AG04450 (cell line): ENCODE measurements around the gene GDPD2. TPM values are rescaled to one million over a fixed set of nuclear protein-coding genes. Genes with fewer than 3 reads are reported as not detected.

Source experiments
- CTCF ChIA-PET: fragments of 300-600, 350-600 bp; formaldehyde crosslinking; extraction: SDS; loops from one replicate; lab custom pipeline; 2022; ENCODE audit warnings: antibody characterized with exemption, inconsistent platforms; lab: Charles Lee
- POLR2A ChIA-PET: fragments of 350-600 bp; formaldehyde crosslinking; extraction: SDS; loops from one replicate; lab custom pipeline; 2021; ENCODE audit warnings: antibody characterized with exemption, inconsistent platforms; lab: Yijun Ruan, JAX
- DNase-seq: peaks from one replicate; pipeline ENCODE4 v3.0.0-alpha.2; 2011; ENCODE audit warnings: low read depth, low spot score
- H3K27ac ChIP-seq: one replicate; pipeline ENCODE4 v1.5.1; 2012; ENCODE audit warnings: low read depth, low read length, control low read depth
- H3K27me3 ChIP-seq: one replicate; pipeline ENCODE4 v1.6.0; 2012; ENCODE audit warnings: low read length; ENCODE audit not compliant: control insufficient read depth, insufficient read depth
- H3K4me3 ChIP-seq: 2 replicates; pipeline ENCODE4 v1.5.1; 2011; ENCODE audit warnings: mild to moderate bottlenecking, low read depth, low read length, control low read depth
- H3K9me3 ChIP-seq: 2 replicates; pipeline ENCODE4 v1.5.1; 2012; ENCODE audit warnings: low read length; ENCODE audit not compliant: control insufficient read depth, insufficient read depth
- polyA plus RNA-seq: library from polyadenylated mRNA; depleted of rRNA; stranded (reverse); fragments of >200 nt; gene quantifications from 2 replicates; pipeline ENCODE4 v1.2.3, GENCODE V29; 2011
- TF ChIP-seq, protein P1 (sequence below): IDR thresholded peaks from 2 replicates; pipeline ENCODE4 v1.5.1; 2011; ENCODE audit warnings: low read depth, low read length, control low read depth, inconsistent platforms

The GDPD2 gene
- polyA plus RNA-seq, 1 experiment = not detected

DNA sequence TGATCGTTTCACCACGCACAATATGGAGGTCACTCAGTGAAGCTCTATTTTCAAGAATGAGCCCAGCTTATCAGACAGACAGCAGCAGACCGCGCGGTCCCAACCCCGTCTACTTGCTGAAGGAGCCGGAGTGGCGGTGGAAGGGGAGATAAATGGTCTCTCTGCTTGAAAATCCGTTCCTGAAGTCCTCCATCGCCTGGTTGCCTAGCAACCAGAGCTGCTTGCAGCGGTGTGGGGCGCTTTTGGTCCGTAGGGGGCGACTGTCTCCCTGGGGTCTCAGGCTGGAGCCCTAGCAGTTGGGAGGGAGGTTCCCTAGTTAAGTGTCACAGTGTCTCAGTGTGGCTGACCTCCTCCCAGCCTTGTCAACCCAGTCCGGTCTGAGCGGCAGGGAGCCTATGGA is 13.2 kb downstream of the GDPD2 start:
- ChIA-PET POLR2A (interaction anchor here (1.2 kb wide), 1 partner anchor 303 kb away, joined by 3 read pairs; the partner anchor contains the start of gene IGBP1), CTCF (interaction anchor here (1.0 to 3.7 kb wide), 4 partner anchors 12 to 303 kb away, joined by 3 to 19 read pairs (median 14); partner anchors contain the start of gene IGBP1)
- peaks cover 1% of the 10 kb centered on the region for H3K27me3 ChIP-seq
- H3K4me3 ChIP-seq = no peak overlapping the region
- no peaks in the 10 kb centered on the region for H3K9me3 ChIP-seq
- no peak for DNase-seq
- TF ChIP-seq, protein P1, sequence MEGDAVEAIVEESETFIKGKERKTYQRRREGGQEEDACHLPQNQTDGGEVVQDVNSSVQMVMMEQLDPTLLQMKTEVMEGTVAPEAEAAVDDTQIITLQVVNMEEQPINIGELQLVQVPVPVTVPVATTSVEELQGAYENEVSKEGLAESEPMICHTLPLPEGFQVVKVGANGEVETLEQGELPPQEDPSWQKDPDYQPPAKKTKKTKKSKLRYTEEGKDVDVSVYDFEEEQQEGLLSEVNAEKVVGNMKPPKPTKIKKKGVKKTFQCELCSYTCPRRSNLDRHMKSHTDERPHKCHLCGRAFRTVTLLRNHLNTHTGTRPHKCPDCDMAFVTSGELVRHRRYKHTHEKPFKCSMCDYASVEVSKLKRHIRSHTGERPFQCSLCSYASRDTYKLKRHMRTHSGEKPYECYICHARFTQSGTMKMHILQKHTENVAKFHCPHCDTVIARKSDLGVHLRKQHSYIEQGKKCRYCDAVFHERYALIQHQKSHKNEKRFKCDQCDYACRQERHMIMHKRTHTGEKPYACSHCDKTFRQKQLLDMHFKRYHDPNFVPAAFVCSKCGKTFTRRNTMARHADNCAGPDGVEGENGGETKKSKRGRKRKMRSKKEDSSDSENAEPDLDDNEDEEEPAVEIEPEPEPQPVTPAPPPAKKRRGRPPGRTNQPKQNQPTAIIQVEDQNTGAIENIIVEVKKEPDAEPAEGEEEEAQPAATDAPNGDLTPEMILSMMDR = no peak
- no peak overlapping the region for H3K27ac ChIP-seq

DNA sequence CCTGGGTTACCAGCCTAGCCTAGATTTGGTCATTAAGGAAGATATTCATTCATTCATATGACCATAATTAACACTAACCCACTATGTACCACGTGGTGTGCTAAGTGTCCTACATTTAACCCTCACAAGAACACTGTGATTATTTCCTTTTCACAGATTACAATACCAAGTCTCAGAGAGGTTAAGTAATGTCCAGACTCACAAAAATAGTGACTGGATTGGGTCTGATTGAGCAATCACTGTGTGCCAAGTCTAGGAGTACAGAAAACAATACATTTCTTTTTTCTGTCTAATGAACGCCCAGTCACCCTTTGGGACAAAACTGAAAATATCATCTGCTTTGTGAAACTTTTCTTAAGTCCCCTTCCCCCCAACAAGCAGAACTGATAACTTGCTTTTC is 13.9 kb downstream of the GDPD2 start:
- no peaks in the 10 kb centered on the region for H3K9me3 ChIP-seq
- no peak overlapping the region for H3K27ac ChIP-seq
- TF ChIP-seq, protein P1 = no peak
- H3K4me3 ChIP-seq = no peak overlapping the region
- POLR2A ChIA-PET = interaction anchor here (1.2 kb wide), 1 partner anchor 304 kb away, joined by 3 read pairs; the partner anchor contains the start of gene IGBP1
- no peak for DNase-seq
- H3K27me3 ChIP-seq = peaks cover 2% of the 10 kb centered on the region
- CTCF ChIA-PET = interaction anchor here (2.2 to 3.6 kb wide), 2 partner anchors 117 to 304 kb away, joined by 12 to 17 read pairs; partner anchors contain the start of gene IGBP1

DNA sequence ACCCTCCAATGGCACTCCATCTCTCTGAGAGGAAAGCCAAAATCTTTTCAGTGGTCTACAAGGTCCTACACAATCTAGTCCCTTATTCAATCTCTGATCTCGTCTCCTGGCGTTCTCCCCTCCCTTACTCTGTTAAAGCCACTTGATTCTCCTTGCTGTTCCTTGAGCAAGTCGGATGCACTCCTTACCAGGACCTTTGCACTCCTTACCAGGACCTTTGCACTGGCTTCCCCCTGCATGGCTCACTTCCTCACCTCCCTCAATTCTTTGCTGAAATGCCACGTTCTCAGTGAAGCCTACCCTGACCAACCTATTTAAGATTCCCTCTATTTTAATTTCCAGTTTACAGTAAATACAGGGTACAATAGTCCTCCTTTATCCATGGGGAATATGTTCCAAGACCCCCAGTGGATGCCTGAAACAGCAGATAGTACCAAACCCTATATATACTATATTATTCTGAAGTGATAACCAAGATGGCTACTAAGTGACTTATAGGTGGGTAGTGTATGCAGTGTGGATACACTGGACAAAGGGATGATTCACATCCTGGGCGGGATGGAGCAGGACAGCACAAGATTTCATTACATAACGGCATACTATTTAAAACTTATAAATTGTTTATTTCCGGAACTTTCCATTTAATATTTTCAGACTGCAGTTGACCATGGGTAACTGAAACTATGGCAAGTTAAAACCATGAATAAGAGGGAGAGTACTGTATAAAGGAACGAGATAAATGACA is 15.0 kb downstream of the GDPD2 start:
- ChIA-PET CTCF (no interaction called here), POLR2A (no interaction called here)
- DNase-seq = no peak
- TF ChIP-seq, protein P1 = no peak
- Histone ChIP-seq H3K9me3 (no peaks in the 10 kb centered on the region), H3K27ac (no peak overlapping the region), H3K4me3 (no peak overlapping the region), H3K27me3 (peaks cover 4% of the 10 kb centered on the region)

DNA sequence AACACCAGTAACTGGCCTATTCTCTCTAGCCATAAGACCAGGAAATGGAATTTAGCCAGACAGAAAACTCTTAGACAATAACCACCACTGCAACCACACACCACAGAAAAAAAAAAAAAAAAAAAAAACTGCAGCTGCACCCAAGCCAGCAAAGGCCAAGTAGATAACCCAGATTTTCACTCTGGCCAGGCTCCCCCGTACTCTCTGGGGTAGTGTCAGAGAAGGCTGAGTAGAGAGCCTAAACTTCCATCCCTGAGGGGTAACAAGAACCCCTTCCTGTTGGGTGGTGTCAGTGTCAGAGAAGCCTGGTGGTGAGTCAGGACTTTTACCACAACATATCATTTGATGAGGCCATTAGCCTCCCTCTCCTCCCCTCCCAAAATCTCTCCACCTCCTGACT is 15.9 kb downstream of the GDPD2 start:
- H3K27me3 ChIP-seq = peaks cover 4% of the 10 kb centered on the region
- no peak overlapping the region for H3K4me3 ChIP-seq
- H3K27ac ChIP-seq = no peak overlapping the region
- CTCF ChIA-PET = no interaction called here
- DNase-seq = no peak
- TF ChIP-seq, protein P1 = no peak
- POLR2A ChIA-PET = no interaction called here
- H3K9me3 ChIP-seq = no peaks in the 10 kb centered on the region

GRCh38 chrX:70442224-70442623 is 19.1 kb downstream of the GDPD2 start:
- TF ChIP-seq, protein P1 = no peak
- CTCF ChIA-PET = no interaction called here
- H3K9me3 ChIP-seq = no peaks in the 10 kb centered on the region
- H3K4me3 ChIP-seq = no peak overlapping the region
- H3K27me3 ChIP-seq = peaks cover 10% of the 10 kb centered on the region
- DNase-seq = no peak
- POLR2A ChIA-PET = no interaction called here
- no peak overlapping the region for H3K27ac ChIP-seq
